Kidney epithelial cell (primary cell): ENCODE measurements around the gene CKLF. TPM values are rescaled to one million over a fixed set of nuclear protein-coding genes. Genes with fewer than 3 reads are reported as not detected.

Experiments
- total RNA-seq: library from RNA; depleted of rRNA; stranded (reverse); fragments of >200 nt; gene quantifications from 2 replicates; pipeline ENCODE4 v1.2.3, GENCODE V29; 2015

CKLF gene
- total RNA-seq, 1 donor from 2014 or later, result 129 TPM

Other genes starting within 250 kb of the CKLF start
- gene CDH5, start 185.9 kb upstream of the CKLF start, total RNA-seq, result 0.67 and 2.1 TPM in 2 replicates
- gene BEAN1, start 125.3 kb upstream of the CKLF start, total RNA-seq, result 6.7 and 8.8 TPM in 2 replicates
- 25.2 and 25.7 TPM in 2 replicates for gene TK2, start 2.5 kb upstream of the CKLF start, total RNA-seq
- gene CMTM1, start 13.9 kb downstream of the CKLF start, total RNA-seq, result 4.3 and 9.0 TPM in 2 replicates
- gene CMTM2, start 26.9 kb downstream of the CKLF start, total RNA-seq, result 0.54 and 1.4 TPM in 2 replicates
- gene CMTM3, start 52.1 kb downstream of the CKLF start, total RNA-seq, result 244 and 292 TPM in 2 replicates
- gene CMTM4, start 144.2 kb downstream of the CKLF start, total RNA-seq, result 74.3 and 75.2 TPM in 2 replicates
- gene DYNC1LI2, start 199.0 kb downstream of the CKLF start, total RNA-seq, result 109 and 126 TPM in 2 replicates
- 0.27 TPM in 1 of 2 replicates, not detected in the other for gene TERB1, start 249.0 kb downstream of the CKLF start, total RNA-seq